IMR-90 (cell line): ENCODE measurements around the gene RTCA. TPM values are rescaled to one million over a fixed set of nuclear protein-coding genes. Genes with fewer than 3 reads are reported as not detected.

Experiments
- ATAC-seq: fragments of 200-7000 bp; cut with Tn5 transposase; 2 replicates; pipeline ENCODE4 v1.9.1; 2020; ENCODE audit warnings: low read depth, mild to moderate bottlenecking, moderate library complexity
- BruUV-seq: library from RNA; stranded (reverse); fragments of 400-500 nt; replicated peaks from 2 replicates; lab custom pipeline; 2021; lab: Mats Ljungman, UMichigan
- CTCF ChIA-PET: fragments of 300-600 bp; formaldehyde crosslinking; extraction: SDS; loops from one replicate; lab custom pipeline; 2021; ENCODE audit warnings: antibody characterized with exemption; lab: Yijun Ruan, JAX
- POLR2A ChIA-PET: fragments of 300-600 bp; sonication (Branson Sonifier 250); formaldehyde crosslinking; loops from one replicate; lab custom pipeline; 2022; ENCODE audit warnings: antibody characterized with exemption; ENCODE audit not compliant: unreplicated experiment; lab: Charles Lee
- DNase-seq: peaks from one replicate; pipeline ENCODE4 v3.0.0; 2013
- H2AFZ ChIP-seq: replicated peaks from 2 replicates; pipeline ENCODE3; 2013; ENCODE audit warnings: low read length, mild to moderate bottlenecking; ENCODE audit not compliant: poor library complexity
- H2AK5ac ChIP-seq: 2 replicates; pipeline ENCODE4 v1.6.1; 2013; ENCODE audit warnings: low read depth, low read length, inconsistent platforms
- H2AK9ac ChIP-seq: replicated peaks from 2 replicates; pipeline ENCODE3; 2013; ENCODE audit warnings: mild to moderate bottlenecking, low read depth, low read length, moderate library complexity; ENCODE audit not compliant: poor library complexity
- H2BK120ac ChIP-seq: 2 replicates; pipeline ENCODE4 v1.6.1; 2013; ENCODE audit warnings: low read depth, low read length, inconsistent platforms
- H2BK15ac ChIP-seq: 3 replicates; pipeline ENCODE4 v1.6.1; 2013; ENCODE audit warnings: low read depth, low read length, inconsistent platforms
- H2BK20ac ChIP-seq: 2 replicates; pipeline ENCODE4 v1.6.1; 2013; ENCODE audit warnings: low read depth, mild to moderate bottlenecking, inconsistent platforms, low read length, moderate library complexity
- H2BK5ac ChIP-seq: 2 replicates; pipeline ENCODE4 v1.6.1; 2013; ENCODE audit warnings: mild to moderate bottlenecking, low read depth, low read length, inconsistent platforms; ENCODE audit not compliant: poor library complexity, severe bottlenecking
- H3K14ac ChIP-seq: replicated peaks from 2 replicates; pipeline ENCODE4 v1.6.1; 2013; ENCODE audit warnings: low read depth, low read length, inconsistent platforms
- H3K18ac ChIP-seq: 2 replicates; pipeline ENCODE4 v1.6.1; 2013; ENCODE audit warnings: low read depth, low read length, control low read depth
- H3K23ac ChIP-seq: 2 replicates; pipeline ENCODE4 v1.6.1; 2013; ENCODE audit warnings: low read depth, low read length, inconsistent platforms
- H3K27ac ChIP-seq: 2 replicates; pipeline ENCODE4 v1.5.1; 2013; ENCODE audit warnings: mild to moderate bottlenecking, control low read depth, low read length; ENCODE audit not compliant: insufficient read depth
- H3K27me3 ChIP-seq: 2 replicates; pipeline ENCODE4 v1.6.1; 2013; ENCODE audit warnings: low read length; ENCODE audit not compliant: control insufficient read depth, insufficient read depth
- H3K36me3 ChIP-seq: 2 replicates; pipeline ENCODE4 v1.6.1; 2013; ENCODE audit warnings: low read length, mixed read lengths; ENCODE audit not compliant: control insufficient read depth, insufficient read depth
- H3K4ac ChIP-seq: 2 replicates; pipeline ENCODE4 v1.6.1; 2013; ENCODE audit warnings: low read depth, low read length, inconsistent platforms
- H3K4me1 ChIP-seq: 2 replicates; pipeline ENCODE4 v1.6.1; 2013; ENCODE audit warnings: low read length, mixed read lengths; ENCODE audit not compliant: control insufficient read depth, insufficient read depth
- H3K4me2 ChIP-seq: 2 replicates; pipeline ENCODE4 v1.6.1; 2013; ENCODE audit warnings: low read depth, mild to moderate bottlenecking, control low read depth, low read length, moderate library complexity
- H3K4me3 ChIP-seq: 2 replicates; pipeline ENCODE4 v1.5.1; 2013; ENCODE audit warnings: low read depth, mild to moderate bottlenecking, control low read depth, low read length, moderate library complexity; ENCODE audit not compliant: insufficient read depth
- H3K56ac ChIP-seq: 2 replicates; pipeline ENCODE4 v1.6.1; 2013; ENCODE audit warnings: low read length, inconsistent platforms; ENCODE audit not compliant: insufficient read depth; ENCODE audit errors: extremely low read depth
- H3K79me1 ChIP-seq, 2 experiments: 2 replicates each; pipeline ENCODE4 v1.6.1; 2013; ENCODE audit warnings: low read length in 2 of 2, inconsistent platforms in 1 of 2, low read depth in 1 of 2
- H3K9ac ChIP-seq: 2 replicates; pipeline ENCODE4 v1.6.1; 2013; ENCODE audit warnings: low read depth, low read length, control low read depth
- H3K9me1 ChIP-seq: 2 replicates; pipeline ENCODE4 v1.6.1; 2013; ENCODE audit warnings: low read length, inconsistent platforms; ENCODE audit not compliant: insufficient read depth
- H3K9me3 ChIP-seq: 2 replicates; pipeline ENCODE4 v1.6.1; 2013; ENCODE audit warnings: low read length; ENCODE audit not compliant: control insufficient read depth, insufficient read depth
- H4K20me1 ChIP-seq: 2 replicates; pipeline ENCODE4 v1.6.1; 2013; ENCODE audit warnings: low read length, inconsistent platforms; ENCODE audit not compliant: insufficient read depth
- H4K5ac ChIP-seq: 2 replicates; pipeline ENCODE4 v1.6.1; 2013; ENCODE audit warnings: mild to moderate bottlenecking, low read depth, low read length, control low read depth
- H4K8ac ChIP-seq, 2 experiments: 2 replicates each; pipeline ENCODE4 v1.6.1; 2013; ENCODE audit warnings: low read depth in 2 of 2, low read length in 2 of 2, control low read depth in 1 of 2, inconsistent platforms in 1 of 2
- H4K91ac ChIP-seq: 2 replicates; pipeline ENCODE4 v1.6.1; 2013; ENCODE audit warnings: low read depth, low read length, inconsistent platforms; ENCODE audit not compliant: insufficient read depth
- POLR2A ChIP-seq: IDR thresholded peaks from 2 replicates; pipeline ENCODE4 v1.6.1; 2012; ENCODE audit warnings: mild to moderate bottlenecking, low read depth, low read length
- WGBS, 2 experiments: methylation state at CpG; one replicate each; pipeline versions ENCODE4 v1.1.5 to v1.1.7; 2013; ENCODE audit warnings: missing lambda C conversion rate in 2 of 2; ENCODE audit not compliant: insufficient read length in 1 of 2; ENCODE audit errors: extremely low coverage in 2 of 2; 5-methylcytosine and 5-hydroxymethylcytosine counted together
- dilution Hi-C: fragments of 300-500 bp; cut with HindIII; formaldehyde crosslinking; loops from one replicate; pipeline ENCODE4 v1.14.3; 2018; ENCODE audit warnings: low sequenced_read_pairs; ENCODE audit not compliant: unreplicated experiment
- in situ Hi-C: fragments of 300-500 bp; cut with MboI; formaldehyde crosslinking; loops from 3 replicates; pipeline ENCODE4 v1.14.3; 2019; ENCODE audit warnings: low sequenced_read_pairs, inconsistent platforms, mixed read lengths
- intact Hi-C: fragments of 100-400 bp; cut with micrococcal nuclease; formaldehyde crosslinking; loops from 2 replicates; pipeline ENCODE4 v1.10.0; 2022
- polyA plus RNA-seq, 3 experiments: library from polyadenylated mRNA; depleted of rRNA; stranded (reverse); fragments of >200 nt; gene quantifications; 2 replicates each; pipeline ENCODE4 v1.2.3, GENCODE V29; 2012; ENCODE audit warnings: low replicate concordance in 1 of 3
- total RNA-seq: library from RNA; depleted of rRNA; stranded (reverse); fragments of >200 nt; gene quantifications from 2 replicates; pipeline ENCODE4 v1.2.3, GENCODE V29; 2012

RTCA gene
- total and polyA plus RNA-seq, 2 of the 4 experiments (the other 2 are of a cell fraction): 26.9 to 29.6 TPM

DNA sequence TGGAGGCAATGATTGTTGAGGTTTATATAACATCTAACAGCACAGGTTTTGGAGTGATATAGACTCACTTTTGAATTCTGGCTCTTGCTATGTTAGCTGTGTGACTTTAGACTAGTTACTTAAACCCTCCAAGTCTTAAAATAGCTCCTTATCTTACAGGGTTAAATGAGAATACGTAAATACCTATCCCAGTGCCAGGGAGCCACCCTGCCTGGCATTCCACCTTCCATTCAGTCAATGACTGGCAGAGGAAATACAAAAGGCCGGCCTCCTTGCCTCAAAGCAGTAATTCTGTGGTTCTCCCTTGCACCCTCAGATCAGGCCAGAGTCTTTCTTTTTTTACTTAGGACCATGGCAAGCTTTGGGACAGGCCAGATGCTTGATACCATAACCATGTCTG, 48.2 kb upstream of the RTCA start:
- H3K9me1 ChIP-seq: no peaks in the 10 kb centered on the region
- H3K4me1 ChIP-seq: no peaks in the 10 kb centered on the region
- no peak overlapping the region for H3K14ac ChIP-seq
- no peak for ATAC-seq
- no peak overlapping the region for H2AK9ac ChIP-seq
- intact Hi-C loops (no loop called here), in situ Hi-C loops (no loop called here), dilution Hi-C loops (no loop called here)
- H3K23ac ChIP-seq: no peak overlapping the region
- H3K27ac ChIP-seq: no peak overlapping the region
- no peaks in the 10 kb centered on the region for H4K20me1 ChIP-seq
- no peak overlapping the region for H3K56ac ChIP-seq
- no peak overlapping the region for H2AK5ac ChIP-seq
- no peak overlapping the region for H2BK15ac ChIP-seq
- no peak overlapping the region for H3K4me3 ChIP-seq
- no peak overlapping the region for H3K4me2 ChIP-seq
- H3K18ac ChIP-seq: no peak overlapping the region
- WGBS, 2 experiments: no CpG with 5 or more reads among the region's 2 CpGs
- no peak for DNase-seq
- peaks cover 31% of the 10 kb centered on the region for H3K36me3 ChIP-seq
- CTCF ChIA-PET: interaction anchor here (0.6 kb wide), 2 partner anchors 147 to 1310 kb away, joined by 3 to 5 read pairs; no protein-coding TSS in a partner anchor
- no TSS peak for BruUV-seq
- H4K8ac ChIP-seq: no peak overlapping the region
- POLR2A ChIA-PET: no interaction called here
- no peaks in the 10 kb centered on the region for H3K9me3 ChIP-seq
- H4K5ac ChIP-seq: no peak overlapping the region
- H3K79me1 ChIP-seq: no peaks in the 10 kb centered on the region
- H3K9ac ChIP-seq: no peak overlapping the region
- no peak overlapping the region for H2BK5ac ChIP-seq
- TF ChIP-seq POLR2A: no peak
- no peak overlapping the region for H4K91ac ChIP-seq
- no peaks in the 10 kb centered on the region for H3K27me3 ChIP-seq
- H2BK20ac ChIP-seq: no peak overlapping the region
- no peak overlapping the region for H2BK120ac ChIP-seq
- H2AFZ ChIP-seq: no peak overlapping the region
- no peak overlapping the region for H3K4ac ChIP-seq
